Suppressor macrophage (primary cell): ENCODE measurements around the gene DHRS7B.
"Not testable (repeated sequence)": the region's sequence is repeated elsewhere in the genome, so short reads cannot be mapped to it uniquely, and the experiment has no call there.

Source experiments
- DNase-seq, 4 experiments: peaks; one replicate each; pipeline ENCODE4 v3.0.0-alpha.2; 2020 to 2022
- total RNA-seq, 17 experiments: gene quantifications; one replicate each; lab custom pipeline; 2026; ENCODE audit warnings: mixed read lengths in 6 of 17, inconsistent platforms in 3 of 17; lab: John Stamatoyannopoulos, UW

DHRS7B gene
- 7.1 to 25.8 (median 17.9) reads per million in 17 experiments for total RNA-seq

- DNase-seq: peak; percentile 97 to 98 (median 98)
Observed at GRCh38 chr17:21126645-21127508, at the start of gene DHRS7B. Gene DHRS7B (plus strand): TSS chr17:21126964. CDS start chr17:21126972, 8 bp downstream.

GRCh38 chr17:21077281-21077680 is 49.5 kb upstream of the DHRS7B start:
- no peak for DNase-seq

- DNase-seq: no peak
Observed at GRCh38 chr17:21078016-21078780, 48.6 kb upstream of the DHRS7B start.

- DNase-seq: no peak
Observed at GRCh38 chr17:21079196-21079595, 47.6 kb upstream of the DHRS7B start.

GRCh38 chr17:21082001-21082436 is 44.7 kb upstream of the DHRS7B start:
- DNase-seq: no peak

GRCh38 chr17:21085280-21085679 is 41.5 kb upstream of the DHRS7B start:
- not testable (repeated sequence) for DNase-seq

- DNase-seq: no peak
Observed at GRCh38 chr17:21085707-21086106, 41.1 kb upstream of the DHRS7B start.

GRCh38 chr17:21089145-21089544 is 37.6 kb upstream of the DHRS7B start:
- peak in 2 of 4 experiments; percentile 11 to 36 for DNase-seq

- DNase-seq: no peak
Observed at GRCh38 chr17:21089933-21090901, 36.5 kb upstream of the DHRS7B start.

GRCh38 chr17:21090902-21091618 is 35.7 kb upstream of the DHRS7B start:
- peak in 3 of 4 experiments; percentile 56 to 63 (median 58) for DNase-seq

- no peak for DNase-seq
Observed at GRCh38 chr17:21094298-21094704, 32.5 kb upstream of the DHRS7B start.

GRCh38 chr17:21095735-21096134 is 31.0 kb upstream of the DHRS7B start:
- no peak for DNase-seq

GRCh38 chr17:21096874-21097273 is 29.9 kb upstream of the DHRS7B start:
- no peak for DNase-seq

- peak; percentile 46 to 73 (median 63) for DNase-seq
Observed at GRCh38 chr17:21098934-21099689, 27.7 kb upstream of the DHRS7B start.

GRCh38 chr17:21100636-21101035 is 26.1 kb upstream of the DHRS7B start:
- peak in 3 of 4 experiments; percentile 42 to 57 (median 51) for DNase-seq

- DNase-seq: no peak
Observed at GRCh38 chr17:21104608-21105007, 22.2 kb upstream of the DHRS7B start.

- DNase-seq: no peak
Observed at GRCh38 chr17:21105064-21105894, 21.5 kb upstream of the DHRS7B start.

GRCh38 chr17:21106316-21106715 is 20.4 kb upstream of the DHRS7B start:
- no peak for DNase-seq

- DNase-seq: not testable (repeated sequence)
Observed at GRCh38 chr17:21107067-21107650, 19.6 kb upstream of the DHRS7B start.
